Loucy (cell line): ENCODE data around the gene TSSK2.

ENCODE experiments used
- EZH2phosphoT487 ChIP-seq: fragments of 200-600 bp; IDR thresholded peaks from 2 replicates; pipeline ENCODE4 v1.6.1; 2018; ENCODE audit warnings: antibody characterized with exemption, mild to moderate bottlenecking, moderate library complexity, borderline replicate concordance
- TF ChIP-seq, protein P1 (sequence below): fragments of 200-600 bp; sonication (generic); conservative IDR thresholded peaks from 2 replicates; pipeline ENCODE4 v1.5.1; 2014; ENCODE audit warnings: mild to moderate bottlenecking, antibody characterized with exemption, low read length

DNA sequence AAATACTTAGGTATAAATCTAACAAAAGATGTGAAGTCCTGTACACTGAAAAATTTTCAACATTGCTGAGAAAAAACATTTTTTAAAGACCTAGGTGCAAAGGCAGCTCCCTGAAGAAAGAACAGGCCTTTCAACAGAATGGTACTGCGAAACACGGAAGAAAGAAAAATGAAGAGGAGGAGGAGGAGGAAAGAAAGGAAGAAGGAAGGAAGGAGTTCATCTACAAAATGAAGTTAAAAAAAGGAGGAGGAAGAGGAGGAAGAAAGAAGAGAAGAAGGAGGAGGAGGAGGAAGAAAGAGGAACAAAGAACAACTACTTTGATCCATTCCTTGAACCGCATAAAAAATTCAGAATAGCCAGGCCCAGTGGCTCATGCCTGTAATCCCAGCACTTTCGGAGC lies 38.4 kb upstream of the TSSK2 start:
- TF ChIP-seq EZH2phosphoT487, result no peak
- TF ChIP-seq, protein P1, sequence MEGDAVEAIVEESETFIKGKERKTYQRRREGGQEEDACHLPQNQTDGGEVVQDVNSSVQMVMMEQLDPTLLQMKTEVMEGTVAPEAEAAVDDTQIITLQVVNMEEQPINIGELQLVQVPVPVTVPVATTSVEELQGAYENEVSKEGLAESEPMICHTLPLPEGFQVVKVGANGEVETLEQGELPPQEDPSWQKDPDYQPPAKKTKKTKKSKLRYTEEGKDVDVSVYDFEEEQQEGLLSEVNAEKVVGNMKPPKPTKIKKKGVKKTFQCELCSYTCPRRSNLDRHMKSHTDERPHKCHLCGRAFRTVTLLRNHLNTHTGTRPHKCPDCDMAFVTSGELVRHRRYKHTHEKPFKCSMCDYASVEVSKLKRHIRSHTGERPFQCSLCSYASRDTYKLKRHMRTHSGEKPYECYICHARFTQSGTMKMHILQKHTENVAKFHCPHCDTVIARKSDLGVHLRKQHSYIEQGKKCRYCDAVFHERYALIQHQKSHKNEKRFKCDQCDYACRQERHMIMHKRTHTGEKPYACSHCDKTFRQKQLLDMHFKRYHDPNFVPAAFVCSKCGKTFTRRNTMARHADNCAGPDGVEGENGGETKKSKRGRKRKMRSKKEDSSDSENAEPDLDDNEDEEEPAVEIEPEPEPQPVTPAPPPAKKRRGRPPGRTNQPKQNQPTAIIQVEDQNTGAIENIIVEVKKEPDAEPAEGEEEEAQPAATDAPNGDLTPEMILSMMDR, result no peak
